GM19438 (cell line): ENCODE data around the gene AP1G1.
"Not testable (repeated sequence)": the region's sequence is repeated elsewhere in the genome, so short reads cannot be mapped to it uniquely, and the experiment has no call there.

Experiments used
- ATAC-seq: cut with Tn5 transposase; IDR thresholded peaks from one replicate; pipeline ENCODE4 v1.9.1; 2021; ENCODE audit warnings: low read depth; ENCODE audit not compliant: unreplicated experiment

The AP1G1 gene

DNA sequence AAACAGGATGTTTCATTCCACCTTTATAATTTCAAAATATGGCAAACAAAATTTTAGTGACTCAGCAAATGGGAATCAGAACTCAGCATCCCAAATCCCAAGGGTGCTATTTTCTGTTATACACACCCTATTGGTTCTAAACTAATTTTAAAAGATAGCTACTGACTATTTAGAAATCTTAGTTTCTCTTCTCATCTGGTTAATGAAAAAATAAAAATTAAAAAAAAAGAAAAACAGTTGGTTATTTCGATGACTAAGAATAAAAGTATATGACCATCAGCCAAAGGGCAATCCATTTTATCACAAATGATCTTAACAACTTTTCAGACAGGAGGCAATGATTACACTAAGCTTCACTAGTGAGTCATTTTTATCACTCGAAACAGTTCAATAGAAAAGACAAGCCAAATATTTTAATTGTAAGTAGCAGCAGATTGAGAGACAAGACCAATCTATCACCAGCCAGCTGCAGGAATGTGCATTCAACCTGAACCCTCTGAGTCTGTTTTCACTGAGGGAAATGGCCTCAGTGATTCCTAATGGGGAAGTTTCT lies 99.3 kb downstream of the AP1G1 start:
- ATAC-seq = no peak

- no peak for ATAC-seq
Observed at GRCh38 chr16:71708696-71709095, 99.9 kb downstream of the AP1G1 start.

DNA sequence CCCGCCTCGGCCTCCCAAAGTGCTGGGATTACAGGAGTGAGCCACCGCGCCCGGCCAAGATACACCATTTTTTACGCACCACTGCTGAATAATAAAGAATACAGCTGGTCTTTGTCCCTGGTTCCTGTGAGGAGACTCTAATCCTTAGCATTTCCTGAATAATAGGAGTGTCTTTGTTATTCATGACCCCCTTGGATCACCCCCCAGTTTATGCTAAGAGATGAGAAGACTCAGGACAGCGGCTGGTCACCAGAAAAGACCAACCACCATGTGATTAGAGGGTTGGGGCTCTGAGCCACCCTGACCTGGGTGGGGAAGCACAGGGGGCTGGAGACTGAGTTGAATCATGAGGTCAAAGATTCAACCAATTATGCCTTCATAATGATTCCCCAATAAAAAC lies 101.4 kb downstream of the AP1G1 start:
- ATAC-seq = no peak

DNA sequence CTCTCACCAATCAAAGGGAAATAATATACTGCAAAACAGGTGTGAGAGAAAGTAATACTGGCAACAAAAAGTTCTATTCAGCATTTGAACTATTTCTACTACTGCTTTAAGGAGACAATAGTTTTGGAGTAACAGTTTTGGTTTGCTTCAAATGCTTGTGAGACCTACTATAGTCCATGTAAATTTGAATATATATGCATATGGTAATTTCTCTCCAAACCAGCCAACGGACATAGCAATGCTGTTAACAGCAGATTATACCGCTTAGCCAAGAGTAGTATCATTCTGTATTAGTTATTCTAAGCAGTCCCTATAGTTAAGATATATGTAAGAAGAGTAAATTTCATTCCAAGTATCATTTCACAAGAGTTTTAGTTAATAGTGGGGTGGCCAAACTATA lies 102.6 kb downstream of the AP1G1 start:
- ATAC-seq = no peak

DNA sequence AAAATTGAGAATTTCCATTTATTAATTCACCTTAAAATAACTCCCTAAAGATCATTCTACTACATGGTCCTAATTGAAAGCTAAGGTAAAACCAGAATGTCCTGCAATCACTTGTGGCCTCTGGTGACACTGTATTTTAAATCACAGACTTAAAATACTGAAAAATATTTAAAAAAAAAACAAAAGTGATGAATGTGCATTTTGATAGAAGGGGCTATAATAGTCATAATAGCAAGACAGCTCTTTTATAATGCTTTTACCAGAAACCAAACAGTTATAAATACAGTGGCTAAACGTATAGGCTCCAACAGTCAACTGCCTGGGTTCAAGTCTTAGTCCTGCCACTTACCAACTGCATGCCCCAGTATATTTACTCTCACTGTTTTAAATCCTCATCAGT lies 105.3 kb downstream of the AP1G1 start:
- ATAC-seq = no peak

- no peak for ATAC-seq
Observed at GRCh38 chr16:71700831-71701230, 107.8 kb downstream of the AP1G1 start.

DNA sequence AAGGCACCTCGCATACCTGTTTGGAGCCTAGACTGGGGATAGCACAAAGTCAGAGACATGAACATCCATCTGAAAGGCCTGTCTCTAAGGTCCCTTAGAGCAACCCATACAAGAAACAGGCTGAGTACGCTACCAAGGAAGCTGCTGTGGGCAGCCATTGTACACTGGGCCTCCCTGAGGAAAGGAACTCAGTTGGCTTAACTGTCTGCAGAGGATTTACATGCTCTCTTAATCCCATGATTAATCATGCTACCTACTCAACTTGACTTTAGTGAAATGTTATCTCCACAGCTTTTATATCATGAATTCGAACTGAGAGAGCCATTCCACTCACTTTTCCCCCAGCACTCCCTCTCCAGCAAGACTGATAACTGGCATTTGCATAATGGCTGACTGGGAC lies 110.1 kb downstream of the AP1G1 start:
- no peak for ATAC-seq

GRCh38 chr16:71693164-71693563 lies 115.5 kb downstream of the AP1G1 start:
- no peak for ATAC-seq

- ATAC-seq = no peak
Observed at GRCh38 chr16:71689901-71690300, 118.7 kb downstream of the AP1G1 start.

- ATAC-seq = no peak
Observed at GRCh38 chr16:71687861-71688260, 120.8 kb downstream of the AP1G1 start.

DNA sequence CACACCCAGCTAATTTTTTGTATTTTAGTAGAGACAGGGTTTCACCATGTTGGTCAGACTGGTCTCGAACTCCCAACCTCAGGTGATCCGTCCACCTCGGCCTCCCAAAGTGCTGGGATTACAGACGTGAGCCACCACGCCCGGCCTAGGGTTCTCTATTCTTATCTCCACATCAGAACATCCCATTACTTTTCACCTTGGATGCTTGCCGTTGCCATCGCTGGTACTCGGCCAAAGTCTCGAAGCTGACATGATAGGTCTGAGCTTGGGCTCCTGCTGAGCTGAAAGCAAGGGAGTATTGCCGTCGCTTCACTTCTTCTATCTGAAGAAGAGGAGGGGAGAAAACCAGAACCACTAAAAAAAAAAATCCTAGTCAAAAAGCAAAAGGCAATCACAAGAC lies 124.4 kb downstream of the AP1G1 start:
- ATAC-seq = not testable (repeated sequence)

DNA sequence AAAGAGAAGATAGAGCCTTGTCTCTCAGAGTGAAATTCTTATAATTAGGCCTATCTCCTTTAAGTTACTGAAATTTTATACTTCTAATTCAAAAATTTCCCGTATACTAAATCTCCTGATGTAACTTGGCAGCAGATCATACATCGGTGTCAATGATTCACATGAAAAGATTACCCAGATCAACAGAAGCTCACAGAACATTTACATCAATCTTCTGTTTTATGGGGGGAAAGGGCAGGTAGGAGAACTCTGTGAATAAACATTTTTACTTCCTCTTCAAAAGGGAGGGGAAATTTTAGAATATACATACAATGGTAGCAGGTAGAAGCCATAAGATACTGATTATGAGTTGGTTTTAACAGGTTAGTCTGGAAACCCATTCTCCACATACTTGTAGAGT lies 127.3 kb downstream of the AP1G1 start:
- no peak for ATAC-seq
